Measurements from ENCODE around the gene C12orf57. TPM values are rescaled to one million over a fixed set of nuclear protein-coding genes. Genes with fewer than 3 reads are reported as not detected.

The C12orf57 gene
- polyA plus RNA-seq, 1 experiment: 359 TPM

GRCh38 chr12:6899837-6900519 lies 43.8 kb upstream of the C12orf57 start:
- Histone ChIP-seq H3K4me3 (ENCODE audit: low read depth, low read length) (no peak overlapping the region), H3K27ac (ENCODE audit: low read depth, low read length) (no peak overlapping the region), H3K27me3 (ENCODE audit: control insufficient read depth, insufficient read depth, low read length) (no peaks in the 10 kb centered on the region), H3K9me3 (ENCODE audit: control insufficient read depth, insufficient read depth, low read length) (no peaks in the 10 kb centered on the region)
- POLR2A ChIA-PET: no interaction called here
- TF ChIP-seq CTCF (IDR thresholded peaks at IDR 0.05; ENCODE audit: low read depth, low read length): no peak
- CTCF ChIA-PET: interaction anchor here (1.3 to 1.6 kb wide), 2 partner anchors 9 to 27 kb away, joined by 5 to 8 read pairs; partner anchors contain the start of gene SPSB2
- no peak for DNase-seq (ENCODE audit: low read depth, low spot score)

GRCh38 chr12:6902448-6902847 lies 41.4 kb upstream of the C12orf57 start:
- ChIA-PET POLR2A (interaction anchor here (1.1 to 1.6 kb wide), 2 partner anchors 11 to 29 kb away, joined by 5 read pairs; partner anchors contain the start of gene SPSB2), CTCF (interaction anchor here (0.7 to 1.5 kb wide), 5 partner anchors 11 to 59 kb away, joined by 3 to 16 read pairs (median 3); partner anchors contain the start of gene SPSB2)
- DNase-seq (ENCODE audit: low read depth, low spot score): no peak

DNA sequence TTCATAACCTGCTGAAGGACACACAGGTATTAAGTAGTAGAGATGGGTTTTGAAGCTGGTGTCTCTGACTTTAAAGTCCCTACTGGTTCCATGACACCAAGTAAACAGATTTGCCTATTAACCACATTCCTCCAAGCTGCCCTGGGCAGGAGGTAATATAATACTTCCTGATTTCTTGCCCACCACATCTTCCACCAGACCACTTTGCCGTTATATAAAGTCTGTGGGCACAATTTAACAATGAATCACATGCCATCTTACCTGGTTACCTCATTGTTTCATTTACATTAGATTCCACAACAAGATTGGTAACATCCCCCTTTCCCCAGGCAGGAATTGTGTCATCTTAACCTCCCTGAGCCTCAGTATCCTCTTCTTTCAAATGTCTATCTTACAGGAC lies 40.1 kb upstream of the C12orf57 start:
- H3K4me3 ChIP-seq (ENCODE audit: low read depth, low read length): no peak overlapping the region
- no peak for DNase-seq (ENCODE audit: low read depth, low spot score)
- CTCF ChIA-PET: interaction anchor here (1.0 to 4.3 kb wide), 2 partner anchors 12 to 21 kb away, joined by 3 to 21 read pairs; no protein-coding TSS in a partner anchor
- no peak for TF ChIP-seq CTCF (IDR thresholded peaks at IDR 0.05; ENCODE audit: low read depth, low read length)
- H3K27me3 ChIP-seq (ENCODE audit: control insufficient read depth, insufficient read depth, low read length): no peaks in the 10 kb centered on the region
- H3K9me3 ChIP-seq (ENCODE audit: control insufficient read depth, insufficient read depth, low read length): no peaks in the 10 kb centered on the region
- no peak overlapping the region for H3K27ac ChIP-seq (ENCODE audit: low read depth, low read length)
- POLR2A ChIA-PET: no interaction called here

More at GRCh38 chr12:6902448-6902847, 41.4 kb upstream of the C12orf57 start:
- H3K27ac ChIP-seq (ENCODE audit: low read depth, low read length): no peak overlapping the region
- H3K9me3 ChIP-seq (ENCODE audit: control insufficient read depth, insufficient read depth, low read length): no peaks in the 10 kb centered on the region
- H3K4me3 ChIP-seq (ENCODE audit: low read depth, low read length): no peak overlapping the region
- TF ChIP-seq CTCF (IDR thresholded peaks at IDR 0.05; ENCODE audit: low read depth, low read length): no peak
- H3K27me3 ChIP-seq (ENCODE audit: control insufficient read depth, insufficient read depth, low read length): no peaks in the 10 kb centered on the region

- ChIA-PET POLR2A (interaction anchor here (1.0 to 1.6 kb wide), 2 partner anchors 13 to 31 kb away, joined by 3 to 4 read pairs; partner anchors contain the start of gene SPSB2), CTCF (interaction anchor here (0.6 to 4.4 kb wide), 6 partner anchors 9 to 36 kb away, joined by 3 to 23 read pairs (median 5); partner anchors contain the start of genes ENO2 and SPSB2)
- H3K27ac ChIP-seq (ENCODE audit: low read depth, low read length): peak within 1 kb of the TSS; percentile 57
- TF ChIP-seq CTCF (IDR thresholded peaks at IDR 0.05; ENCODE audit: low read depth, low read length): no peak
- peak within 1 kb of the TSS; percentile 96 for H3K4me3 ChIP-seq (ENCODE audit: low read depth, low read length)
- no peaks in the 10 kb centered on the region for H3K9me3 ChIP-seq (ENCODE audit: control insufficient read depth, insufficient read depth, low read length)
- DNase-seq (ENCODE audit: low read depth, low spot score): peak; percentile 83
- H3K27me3 ChIP-seq (ENCODE audit: control insufficient read depth, insufficient read depth, low read length): no peaks in the 10 kb centered on the region
Measured at GRCh38 chr12:6904280-6905276, 39.2 kb upstream of the C12orf57 start, which contains the start of gene LRRC23. Gene LRRC23, plus strand, starts transcription at chr12:6904822. Its CDS starts 812 bp downstream, at chr12:6905634.
